Dermis microvascular lymphatic vessel endothelial cell (primary cell): ENCODE results near the gene SMARCC1. TPM values are rescaled to one million over a fixed set of nuclear protein-coding genes. Genes with fewer than 3 reads are reported as not detected.
A peak's percentile ranks its signal among the peaks of the same experiment; 100 is the strongest.

Experiments
- DNase-seq, 2 donors: peaks; one replicate each; pipeline versions ENCODE4 v3.0.0 to v3.0.0-alpha.2; 2010; ENCODE audit warnings: low read depth in 2 of 2
- total RNA-seq: library from RNA; depleted of rRNA; stranded (reverse); fragments of >200 nt; gene quantifications from 2 replicates; pipeline ENCODE4 v1.2.1, GENCODE V29; 2014

SMARCC1 gene
- total RNA-seq, 1 donor from 2014 or later: 25.7 TPM

- DNase-seq: no peak
Measured at GRCh38 chr3:47636225-47636624, 145.5 kb downstream of the SMARCC1 start.

GRCh38 chr3:47635536-47635935 is 146.2 kb downstream of the SMARCC1 start:
- no peak for DNase-seq

GRCh38 chr3:47634996-47635395 is 146.7 kb downstream of the SMARCC1 start:
- DNase-seq: no peak

- no peak for DNase-seq
Measured at GRCh38 chr3:47630810-47631209, 150.9 kb downstream of the SMARCC1 start.

- no peak for DNase-seq
Measured at GRCh38 chr3:47629770-47630169, 151.9 kb downstream of the SMARCC1 start.

GRCh38 chr3:47628426-47628825 is 153.3 kb downstream of the SMARCC1 start:
- no peak for DNase-seq

- DNase-seq: no peak
Measured at GRCh38 chr3:47622671-47623461, 158.8 kb downstream of the SMARCC1 start.

- peak; percentile 59 to 74 for DNase-seq
Measured at GRCh38 chr3:47617086-47618010, 164.3 kb downstream of the SMARCC1 start.

GRCh38 chr3:47614788-47615187 is 166.9 kb downstream of the SMARCC1 start:
- DNase-seq: no peak

- no peak for DNase-seq
Measured at GRCh38 chr3:47613722-47614121, 168.0 kb downstream of the SMARCC1 start.

- DNase-seq: no peak
Measured at GRCh38 chr3:47612879-47613278, 168.8 kb downstream of the SMARCC1 start.

GRCh38 chr3:47612178-47612577 is 169.5 kb downstream of the SMARCC1 start:
- DNase-seq: peak in 1 of 2 donors; percentile 32

GRCh38 chr3:47611576-47611975 is 170.1 kb downstream of the SMARCC1 start:
- no peak for DNase-seq

GRCh38 chr3:47610583-47610982 is 171.1 kb downstream of the SMARCC1 start:
- DNase-seq: no peak

GRCh38 chr3:47607335-47607734 is 174.4 kb downstream of the SMARCC1 start:
- no peak for DNase-seq

- no peak for DNase-seq
Measured at GRCh38 chr3:47606165-47606564, 175.5 kb downstream of the SMARCC1 start.

- DNase-seq: peak in 1 of 2 donors; percentile 36
Measured at GRCh38 chr3:47605652-47606051, 176.0 kb downstream of the SMARCC1 start.

- DNase-seq: no peak
Measured at GRCh38 chr3:47604145-47604544, 177.5 kb downstream of the SMARCC1 start.

GRCh38 chr3:47603332-47603731 is 178.4 kb downstream of the SMARCC1 start:
- DNase-seq: no peak

GRCh38 chr3:47601281-47601680 is 180.4 kb downstream of the SMARCC1 start:
- no peak for DNase-seq

GRCh38 chr3:47594792-47595191 is 186.9 kb downstream of the SMARCC1 start:
- DNase-seq: no peak

- no peak for DNase-seq
Measured at GRCh38 chr3:47592066-47592795, 189.5 kb downstream of the SMARCC1 start.
